Right ventricle myocardium inferior (tissue), 1 donor: ENCODE measurements around the gene CD40LG. TPM values are rescaled to one million over a fixed set of nuclear protein-coding genes. Genes with fewer than 3 reads are reported as not detected.

ENCODE experiments used
- ATAC-seq: fragments of 200-7000 bp; cut with Tn5 transposase; one replicate; pipeline ENCODE4 v1.9.1; 2020; ENCODE audit warnings: mild to moderate bottlenecking, moderate library complexity
- DNase-seq: peaks from one replicate; pipeline ENCODE4 v3.0.0; 2021; ENCODE audit errors: missing footprints
- intact Hi-C: fragments of 100-400 bp; cut with DNase I; formaldehyde crosslinking; loops from one replicate; pipeline ENCODE4 v1.11.0; 2022
- long read RNA-seq: library from polyadenylated mRNA; unstranded; transcript quantifications from one replicate; pipeline ENCODE4 v2.0.0, GENCODE V29; 2021
- total RNA-seq: library from RNA; stranded (reverse); fragmentation: NEBNext Ultra II Directional; extraction: Animal tissue kit (Norgen Biotek cat#: 25700); gene quantifications from one replicate; pipeline ENCODE4 v1.2.1, GENCODE V29; 2021
- donor health status: DM: no; HTN: yes; CAD: no; lungs with severe emphysema.

CD40LG gene
- not detected for total RNA-seq
- long read RNA-seq, result 0 reads

DNA sequence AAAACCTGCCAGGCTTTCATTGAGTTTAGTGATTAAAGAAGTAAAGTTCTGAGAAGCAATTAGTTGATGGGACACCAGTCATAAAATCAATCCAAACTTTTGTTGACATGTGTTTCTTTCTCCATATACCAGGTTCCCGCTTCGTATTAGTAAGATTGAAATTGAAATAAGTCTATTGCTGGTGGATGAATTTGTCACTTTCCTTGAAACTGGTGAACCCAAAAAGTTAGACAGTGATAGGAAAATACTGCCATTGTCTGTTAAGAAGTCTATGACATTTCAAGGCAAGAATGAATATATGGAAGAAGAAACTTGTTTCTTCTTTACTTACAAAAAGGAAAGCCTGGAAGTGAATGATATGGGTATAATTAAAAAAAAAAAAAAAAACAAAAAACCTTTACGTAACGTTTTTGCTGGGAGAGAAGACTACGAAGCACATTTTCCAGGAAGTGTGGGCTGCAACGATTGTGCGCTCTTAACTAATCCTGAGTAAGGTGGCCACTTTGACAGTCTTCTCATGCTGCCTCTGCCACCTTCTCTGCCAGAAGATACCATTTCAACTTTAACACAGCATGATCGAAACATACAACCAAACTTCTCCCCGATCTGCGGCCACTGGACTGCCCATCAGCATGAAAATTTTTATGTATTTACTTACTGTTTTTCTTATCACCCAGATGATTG, at the start of gene CD40LG:
Gene CD40LG (plus strand): TSS at position 482 of the 684 bp plus-strand sequence. CDS start 91 bp downstream, at position 573.
- DNase-seq, result no peak
- no peak for ATAC-seq
- intact Hi-C loops, result no loop called here

DNA sequence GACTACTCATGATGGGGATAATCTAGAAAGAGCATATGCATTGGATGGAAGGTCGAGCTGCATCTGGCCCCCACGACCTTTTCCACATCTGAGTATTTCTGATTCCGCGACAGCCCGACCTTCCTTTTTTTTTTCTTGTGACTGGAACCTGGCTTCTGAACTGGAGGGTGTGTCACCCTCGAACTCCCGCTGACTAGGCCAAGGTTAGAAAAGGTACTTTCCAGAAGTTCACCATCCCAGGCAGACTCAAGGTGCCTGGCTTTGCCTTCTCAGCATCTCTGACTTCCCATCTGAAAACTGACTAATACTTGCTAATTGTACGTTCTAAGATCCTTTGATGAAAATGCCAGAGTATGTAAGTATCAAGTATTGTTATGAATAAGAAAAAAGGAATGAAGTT, 49.3 kb upstream of the CD40LG start:
- no peak for DNase-seq
- ATAC-seq, result no peak
- intact Hi-C loops, result no loop called here

DNA sequence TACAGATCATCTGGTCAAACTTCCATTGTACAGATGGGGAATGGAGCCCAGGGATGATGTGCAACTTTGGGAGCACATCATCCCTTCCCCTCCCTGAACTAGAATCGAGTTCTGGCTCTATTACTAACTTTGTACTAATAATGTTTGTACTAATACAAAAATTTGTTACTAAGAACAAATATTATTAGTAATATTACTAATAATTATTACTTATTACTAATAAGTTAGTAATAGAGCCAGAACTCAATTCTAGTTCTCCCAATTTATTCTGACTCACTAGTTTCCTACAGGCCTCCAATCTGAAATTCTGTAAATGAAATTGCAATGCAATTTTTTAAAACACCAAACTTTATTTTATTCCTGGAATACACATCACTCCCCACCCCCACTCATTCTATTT, 47.9 kb upstream of the CD40LG start:
- intact Hi-C loops, result loop anchor here (10.0 kb wide), 1 partner anchor 95 kb away; no protein-coding TSS in a partner anchor
- ATAC-seq, result no peak

DNA sequence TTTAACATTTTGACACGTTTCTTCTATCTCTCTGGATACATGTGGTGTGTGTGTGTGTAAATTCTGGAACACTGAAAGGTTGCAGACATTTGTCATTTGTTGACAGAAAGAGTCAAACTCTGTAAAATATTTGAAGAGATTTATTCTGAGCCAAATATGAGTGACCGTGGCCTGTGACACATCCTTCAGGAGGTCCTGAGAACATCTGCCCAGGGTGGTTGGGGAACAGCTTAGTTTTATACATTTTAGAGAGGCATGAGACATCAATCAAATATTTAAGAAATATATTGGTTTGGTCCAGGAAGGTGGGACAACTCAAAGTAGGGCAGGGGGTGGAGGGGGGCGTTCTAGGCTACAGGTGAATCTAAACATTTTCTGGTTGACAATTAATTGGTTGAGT, 40.7 kb upstream of the CD40LG start:
- DNase-seq (no peak), ATAC-seq (no peak)
- intact Hi-C loops, result loop anchor here (10.0 kb wide), 1 partner anchor 88 kb away; no protein-coding TSS in a partner anchor

More for the DNA sequence above, 47.9 kb upstream of the CD40LG start:
- no peak for DNase-seq

DNA sequence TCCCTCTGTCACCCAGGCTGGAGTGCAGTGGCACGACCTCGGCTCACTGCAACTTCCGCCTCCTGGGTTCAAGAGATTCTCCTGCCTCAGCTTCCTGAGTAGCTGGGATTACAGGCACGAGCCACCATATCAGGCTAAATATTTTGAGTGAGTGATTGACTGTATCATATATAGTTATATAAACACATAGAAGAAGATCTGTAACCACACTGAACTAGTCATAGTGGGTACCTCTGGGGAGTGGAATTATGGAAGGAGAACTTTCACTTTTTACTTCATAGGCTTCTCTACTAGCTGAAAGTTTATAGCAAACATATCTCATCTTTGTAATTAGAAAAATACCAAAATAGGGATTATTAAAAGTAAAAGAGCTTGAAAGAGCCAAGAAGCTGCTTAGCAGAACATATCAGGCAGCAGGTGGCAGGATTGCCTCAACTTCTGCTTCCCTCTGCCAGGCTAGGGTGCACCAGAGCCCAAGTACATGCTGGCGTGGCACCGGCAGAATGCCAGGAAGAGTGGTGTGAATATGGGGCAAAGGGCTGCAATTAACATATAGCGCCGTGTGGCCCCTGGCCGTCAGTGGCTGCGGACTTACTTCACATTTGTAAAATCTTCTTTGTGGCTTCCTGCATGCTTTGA, 39.5 kb upstream of the CD40LG start:
- DNase-seq (peak; percentile 72), ATAC-seq (no peak)
- intact Hi-C loops, result loop anchor here (2.0 to 10.0 kb wide), 2 partner anchors 86 to 316 kb away; no protein-coding TSS in a partner anchor

DNA sequence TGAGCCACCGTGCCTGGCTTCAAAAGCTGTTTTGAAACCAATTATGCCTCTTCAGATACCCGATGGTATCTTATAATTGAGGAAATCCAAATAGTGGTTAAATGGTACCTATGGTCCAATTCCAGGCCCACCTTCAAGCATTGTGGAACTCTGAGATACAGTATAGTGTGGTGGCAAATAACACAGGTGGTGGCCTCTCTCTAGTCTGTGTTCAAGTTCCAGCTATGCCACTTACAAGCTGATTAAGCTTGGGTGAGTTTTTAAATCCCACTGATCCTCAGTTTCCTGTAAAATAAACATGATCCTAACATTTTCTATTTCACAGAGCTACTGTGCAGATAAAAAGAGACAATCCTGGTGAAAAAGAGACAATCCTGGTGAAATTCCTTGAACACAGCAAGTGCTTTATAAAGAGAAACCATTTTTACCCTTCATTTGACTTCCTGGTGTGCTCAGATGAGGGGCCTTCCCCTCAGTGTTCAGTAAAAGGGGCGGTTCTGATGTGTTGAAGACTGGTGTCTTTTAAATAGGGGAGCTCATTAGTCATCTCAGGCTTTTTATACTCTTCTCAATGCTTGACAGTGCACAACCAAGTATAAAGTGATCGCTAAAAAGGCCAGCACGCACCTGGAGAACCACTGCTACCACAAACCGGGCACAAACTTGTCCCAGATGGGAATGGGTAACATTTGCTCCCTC, 30.8 kb upstream of the CD40LG start:
- intact Hi-C loops, result no loop called here
- ATAC-seq (no peak), DNase-seq (no peak)

DNA sequence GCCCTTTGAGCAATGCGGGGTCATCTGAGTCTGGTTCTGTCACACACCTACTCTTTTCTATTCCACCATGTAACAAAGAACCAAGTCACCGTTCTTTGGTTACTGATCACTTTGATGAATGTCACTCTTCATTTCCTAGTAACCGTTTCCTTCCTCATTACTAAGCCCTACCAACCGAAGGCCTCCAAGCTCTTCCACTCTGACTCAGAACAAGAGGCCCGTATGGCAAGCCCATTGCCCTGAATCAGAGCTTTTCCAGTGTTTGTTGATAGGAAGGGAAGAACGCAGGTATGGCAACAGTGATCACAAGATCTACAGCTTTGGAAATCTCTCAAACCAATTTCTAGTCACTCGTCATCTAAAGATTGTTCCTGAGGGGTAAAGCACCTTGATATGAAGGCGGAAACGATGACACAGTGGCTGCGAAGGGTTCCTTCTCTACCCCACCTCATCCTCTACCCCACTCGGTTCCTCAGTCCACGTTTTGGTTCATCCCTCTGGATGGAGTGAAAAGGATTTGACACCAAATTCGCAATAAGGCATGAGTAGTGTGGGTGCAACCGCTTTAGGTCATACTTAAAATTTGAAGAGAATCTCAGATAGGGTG, 28.0 kb upstream of the CD40LG start:
- ATAC-seq (no peak), DNase-seq (no peak)
- intact Hi-C loops, result no loop called here

DNA sequence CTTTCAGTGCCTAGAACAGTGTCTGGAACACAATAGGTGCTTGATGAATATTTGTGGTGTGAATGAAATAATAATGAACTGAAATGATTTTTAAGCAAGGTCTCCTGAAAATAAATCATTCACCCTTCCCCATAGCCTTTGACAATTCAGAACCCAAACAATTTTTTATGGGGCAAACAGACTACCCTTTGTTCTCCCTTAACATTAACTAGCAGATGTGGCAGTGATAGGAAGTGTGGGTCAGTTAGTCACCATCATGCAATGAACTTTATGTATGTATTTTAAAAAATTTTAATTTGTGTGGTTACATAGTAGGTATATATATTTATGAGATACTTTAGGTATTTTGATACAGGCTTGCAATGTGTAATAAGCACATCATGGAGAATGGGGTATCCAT, 27.2 kb upstream of the CD40LG start:
- DNase-seq (no peak), ATAC-seq (no peak)
- intact Hi-C loops, result no loop called here

DNA sequence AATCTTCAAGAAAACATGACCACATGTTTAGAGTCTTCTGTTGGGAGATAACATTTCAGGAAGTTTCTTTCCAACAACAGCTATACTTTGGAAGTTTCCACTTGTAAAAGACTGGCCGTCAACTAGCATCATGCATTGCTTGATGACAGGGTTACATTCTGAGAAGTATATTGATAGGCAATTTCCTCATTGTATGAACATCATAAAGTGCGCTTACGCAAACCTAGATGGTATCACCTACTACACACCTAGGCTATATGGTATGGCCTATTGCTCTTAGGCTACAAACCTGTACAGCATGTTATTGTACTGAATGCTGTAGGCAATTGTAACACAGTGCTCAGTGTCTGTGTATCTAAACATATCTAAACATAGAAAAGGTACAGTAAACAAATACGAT, 25.4 kb upstream of the CD40LG start:
- ATAC-seq (no peak), DNase-seq (no peak)
- intact Hi-C loops, result no loop called here

DNA sequence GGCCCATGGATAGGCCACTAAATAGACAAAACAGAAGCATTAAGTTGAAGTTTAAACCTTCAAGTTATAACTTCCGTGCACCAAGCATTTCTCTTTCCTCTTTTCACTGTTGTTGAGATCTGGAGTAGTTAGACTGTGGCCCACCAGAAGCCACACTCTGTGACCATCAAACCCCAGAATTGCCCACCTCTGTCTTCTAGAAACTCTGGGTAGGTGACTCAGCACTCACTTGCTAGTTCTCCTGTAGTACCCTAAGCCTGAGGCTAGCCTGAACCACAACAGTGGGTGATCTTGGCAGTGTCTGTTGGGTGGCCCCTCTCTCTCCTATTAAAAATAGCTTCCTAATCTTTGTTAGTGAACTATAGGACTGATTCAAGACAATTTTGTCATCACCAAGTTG, 24.6 kb upstream of the CD40LG start:
- intact Hi-C loops, result no loop called here
- ATAC-seq, result no peak
- DNase-seq, result no peak

DNA sequence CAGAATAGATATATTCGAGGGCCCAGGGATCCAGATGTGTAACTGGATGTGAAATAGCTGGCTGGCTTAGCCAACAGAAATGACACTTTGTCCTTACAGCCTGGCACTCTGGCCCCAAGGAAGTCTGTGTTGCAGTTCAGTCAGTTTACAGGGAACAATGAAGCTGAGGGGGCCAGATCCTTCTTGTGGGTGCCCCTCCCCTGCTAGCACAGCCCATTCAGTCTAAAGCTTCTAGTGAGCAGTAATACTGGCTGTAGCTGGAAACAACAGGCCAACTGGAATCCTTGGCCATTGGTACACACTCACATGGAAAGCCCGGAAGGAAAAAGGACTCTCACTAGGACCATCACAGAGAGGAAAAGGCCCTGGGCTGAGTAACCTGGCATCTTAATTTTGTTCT, 22.7 kb upstream of the CD40LG start:
- intact Hi-C loops, result no loop called here
- ATAC-seq (no peak), DNase-seq (no peak)

DNA sequence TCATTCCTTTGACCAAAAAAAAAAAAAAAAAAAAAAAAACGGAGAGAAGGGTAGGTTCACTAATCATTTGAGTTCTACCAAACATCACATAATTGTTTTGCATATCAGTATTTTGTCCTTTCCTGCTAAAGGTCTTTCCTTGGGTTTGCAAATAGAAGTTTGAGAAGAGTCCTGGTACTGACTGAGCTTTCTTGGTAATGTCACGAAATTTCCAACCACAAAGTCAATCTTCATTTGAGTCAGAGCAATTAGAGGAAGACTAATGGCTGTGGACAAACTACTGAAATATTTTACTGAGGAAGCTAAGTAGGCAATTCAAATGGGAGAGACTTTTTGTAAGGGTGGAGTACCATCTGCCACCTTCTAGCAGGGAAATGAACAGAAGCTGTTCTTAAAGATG, 21.7 kb upstream of the CD40LG start:
- intact Hi-C loops, result no loop called here
- DNase-seq (no peak), ATAC-seq (no peak)

DNA sequence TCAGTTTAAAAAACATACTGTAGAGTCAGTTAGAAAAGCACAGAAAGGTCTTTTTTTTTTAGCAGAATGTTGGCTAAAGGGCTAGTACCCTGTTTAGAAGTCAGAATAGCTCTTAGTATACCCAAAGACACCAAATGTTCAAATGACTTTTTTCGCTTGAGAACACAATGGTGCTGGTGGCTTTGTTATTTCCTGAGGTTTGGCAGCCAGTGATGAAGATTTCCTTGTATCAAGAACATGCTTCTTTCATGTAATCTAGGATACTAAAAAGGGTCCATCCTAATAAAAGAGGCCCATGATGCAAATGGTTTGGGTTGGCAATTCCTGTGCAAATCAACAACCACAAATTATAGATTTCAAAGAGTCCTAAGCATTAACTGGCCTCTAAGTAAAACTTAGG, 21.1 kb upstream of the CD40LG start:
- no peak for DNase-seq
- ATAC-seq, result no peak
- intact Hi-C loops, result no loop called here

DNA sequence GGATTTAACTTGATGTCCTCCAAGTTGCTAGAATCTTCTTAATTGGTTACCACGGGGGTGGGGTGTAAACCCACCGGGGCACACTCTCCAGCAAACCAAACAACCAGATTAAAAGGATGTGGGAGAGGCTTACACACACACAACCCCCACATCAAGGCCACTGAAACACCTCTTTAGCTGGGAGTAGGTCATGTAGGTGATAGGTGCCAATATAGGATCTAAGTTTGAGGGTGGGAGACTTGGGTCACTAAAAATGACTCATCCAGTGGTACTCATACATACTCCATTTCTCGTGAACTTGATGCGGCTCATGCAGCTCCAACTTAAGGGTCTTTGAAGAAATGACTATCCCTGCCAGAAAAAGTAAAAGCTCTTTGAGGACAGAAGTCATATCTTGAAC, 20.5 kb upstream of the CD40LG start:
- intact Hi-C loops, result no loop called here
- DNase-seq (no peak), ATAC-seq (no peak)

DNA sequence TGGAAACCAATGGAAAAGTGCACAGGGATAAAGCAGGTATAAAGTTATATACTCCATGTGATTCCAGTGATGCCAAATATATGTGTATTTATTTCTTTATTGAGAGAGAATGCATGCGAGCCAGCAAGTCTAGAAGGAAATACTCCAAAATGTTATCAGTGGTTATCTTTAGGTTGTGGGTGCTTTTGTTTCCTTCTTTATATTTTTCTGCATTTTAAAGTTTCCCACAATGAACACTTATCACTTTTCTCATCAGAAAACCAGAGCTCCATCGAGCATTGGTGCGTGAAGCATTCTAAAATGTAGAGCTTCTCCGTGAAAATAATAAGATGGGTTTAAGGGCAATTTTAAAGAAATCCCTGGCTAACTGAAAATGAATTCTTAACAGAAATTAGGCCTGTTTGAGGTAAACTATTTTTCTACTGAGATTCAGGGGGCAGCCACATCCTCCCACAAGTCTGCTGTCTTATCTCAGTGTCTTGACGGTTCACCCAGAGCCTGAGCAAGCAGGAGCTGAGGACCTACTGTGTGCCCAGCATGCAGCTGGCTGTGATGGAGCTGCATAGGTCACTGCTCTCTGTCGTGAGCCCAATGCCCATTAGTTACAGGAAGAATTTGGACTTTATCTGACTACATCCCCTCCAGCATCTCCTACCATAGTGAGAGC, 18.7 kb upstream of the CD40LG start:
- no peak for DNase-seq
- ATAC-seq, result no peak
- intact Hi-C loops, result no loop called here

DNA sequence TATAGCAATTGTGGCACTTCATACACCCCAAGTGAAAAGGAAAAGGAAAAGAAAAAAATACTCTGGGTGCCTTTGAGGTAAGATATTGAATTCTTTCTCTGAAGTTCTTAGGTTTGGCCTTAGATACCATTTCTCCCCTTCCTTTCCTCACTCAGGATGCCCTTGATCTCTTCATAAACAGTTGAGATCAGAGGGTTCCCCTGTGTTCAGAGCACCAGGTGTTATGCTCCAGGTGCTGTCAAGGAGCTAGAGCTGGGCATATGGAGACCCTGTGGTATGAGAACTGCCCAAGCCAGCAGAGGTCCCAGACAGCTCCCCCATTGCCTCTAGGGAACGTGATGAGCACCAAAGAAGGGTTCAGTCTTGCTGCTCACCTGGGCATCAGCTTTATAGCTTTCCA, 17.1 kb upstream of the CD40LG start:
- intact Hi-C loops, result no loop called here
- no peak for ATAC-seq

DNA sequence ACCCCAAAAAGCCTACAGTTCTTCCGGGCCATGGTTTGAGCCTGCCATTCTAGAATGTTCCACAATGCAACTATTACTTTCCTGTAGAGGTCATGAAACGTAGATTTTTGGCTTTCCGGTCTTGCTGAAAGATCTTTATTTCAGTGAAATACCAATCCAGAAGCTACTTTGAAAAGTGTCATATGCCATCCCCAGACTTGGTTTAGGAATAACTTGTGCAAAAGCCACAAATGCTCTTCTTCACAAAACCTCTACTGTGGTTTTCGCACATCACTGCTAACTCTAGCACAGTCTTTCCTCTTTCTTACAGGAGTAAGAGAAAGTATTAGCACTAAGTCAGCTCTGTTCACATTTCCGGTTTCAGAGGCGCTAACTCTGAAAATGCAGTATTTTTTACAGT, 12.7 kb upstream of the CD40LG start:
- no peak for DNase-seq
- intact Hi-C loops, result no loop called here
- no peak for ATAC-seq

More for the DNA sequence above, 17.1 kb upstream of the CD40LG start:
- DNase-seq, result no peak

DNA sequence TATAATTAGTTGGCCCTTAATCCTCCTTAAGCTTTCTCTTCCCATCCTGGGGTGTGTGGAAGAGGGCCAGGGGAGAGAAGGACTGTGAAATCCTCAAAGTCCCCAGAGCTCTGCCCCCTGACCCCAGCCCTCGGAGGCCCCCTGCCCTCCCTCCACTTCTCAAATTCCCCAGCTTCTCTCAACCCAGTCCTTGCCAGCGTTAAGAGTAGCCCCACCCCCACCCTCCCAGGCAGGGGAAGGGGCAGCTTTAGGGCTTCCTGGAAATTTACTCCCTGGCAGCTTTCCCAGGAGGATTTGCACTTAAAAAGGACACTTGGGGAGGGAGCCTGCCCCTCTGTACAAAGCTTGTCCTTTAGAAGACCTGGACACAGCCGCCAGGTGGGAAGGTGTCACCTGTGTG, 11.8 kb upstream of the CD40LG start:
- intact Hi-C loops, result no loop called here
- ATAC-seq (no peak), DNase-seq (no peak)

DNA sequence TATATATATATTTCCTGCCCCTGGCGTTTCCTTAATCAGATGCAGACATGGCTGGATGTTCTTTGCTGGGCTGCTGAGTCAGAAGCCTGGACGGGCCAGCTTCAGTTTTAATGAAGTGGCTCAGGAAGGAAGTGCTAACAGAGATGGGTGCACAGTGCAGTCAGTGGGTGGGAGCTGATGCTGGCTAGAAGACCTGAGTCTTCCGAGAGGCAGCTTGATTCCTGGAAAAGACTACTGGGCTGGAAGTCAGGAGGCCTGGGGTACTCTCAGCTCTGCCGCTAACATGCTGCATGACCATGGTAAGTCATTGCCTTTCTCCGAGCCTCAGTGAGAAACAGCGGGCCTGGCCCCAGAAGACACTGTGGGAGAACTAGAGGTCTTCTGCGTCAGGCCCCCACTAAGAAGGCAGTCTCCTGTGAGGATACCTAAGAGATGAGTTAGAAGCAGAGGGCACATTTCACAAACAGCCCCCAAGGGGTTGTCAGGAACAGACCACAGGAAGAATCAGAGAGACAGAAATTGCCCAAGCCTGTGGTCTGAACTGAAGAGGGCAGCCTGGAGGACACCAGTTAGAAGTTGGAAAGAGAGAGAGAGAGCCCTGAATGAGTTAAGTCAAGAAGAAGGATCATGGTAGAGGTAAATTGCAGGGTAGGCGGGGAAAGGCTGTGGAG, 8.3 kb upstream of the CD40LG start:
- DNase-seq (no peak), ATAC-seq (no peak)
- intact Hi-C loops, result no loop called here
